Mammary epithelial cell (primary cell): ENCODE results near the gene TUBA3E.

Experiments used
- CTCF ChIP-seq, 2 donors: IDR thresholded peaks in 1 of 2; conservative IDR thresholded peaks in 1 of 2; 2 replicates each; pipeline ENCODE4 v1.5.1; 2011 to 2012; ENCODE audit warnings: inconsistent platforms in 2 of 2, low read length in 2 of 2, mild to moderate bottlenecking in 2 of 2, control low read depth in 1 of 2, low read depth in 1 of 2; ENCODE audit not compliant: insufficient read depth in 1 of 2; ENCODE audit errors: extremely low read depth in 1 of 2
- EZH2 ChIP-seq: IDR thresholded peaks from 2 replicates; pipeline ENCODE4 v1.6.1; 2012; ENCODE audit warnings: low read length, inconsistent platforms, borderline replicate concordance

- TF ChIP-seq CTCF (conservative IDR thresholded peaks at IDR 0.05 in 1 of 2, IDR thresholded peaks at IDR 0.05 in 1 of 2; ENCODE audit: extremely low read depth in 1 of 2, insufficient read depth in 1 of 2, low read depth in 1 of 2, low read length in 2 of 2), result no peak
- TF ChIP-seq EZH2, result no peak
Measured at GRCh38 chr2:130165293-130166016, 32.8 kb downstream of the TUBA3E start.
